ENCODE data around the gene B3GALT4.

Gene B3GALT4

GRCh38 chr6:33314943-33315792, 38.2 kb downstream of the B3GALT4 start:
- in situ Hi-C loops (cut with MboI; ENCODE audit: low sequenced_read_pairs) = no loop called here

- in situ Hi-C loops (cut with MboI; ENCODE audit: low sequenced_read_pairs) = no loop called here
Measured at GRCh38 chr6:33315793-33316602, 39.1 kb downstream of the B3GALT4 start.

DNA sequence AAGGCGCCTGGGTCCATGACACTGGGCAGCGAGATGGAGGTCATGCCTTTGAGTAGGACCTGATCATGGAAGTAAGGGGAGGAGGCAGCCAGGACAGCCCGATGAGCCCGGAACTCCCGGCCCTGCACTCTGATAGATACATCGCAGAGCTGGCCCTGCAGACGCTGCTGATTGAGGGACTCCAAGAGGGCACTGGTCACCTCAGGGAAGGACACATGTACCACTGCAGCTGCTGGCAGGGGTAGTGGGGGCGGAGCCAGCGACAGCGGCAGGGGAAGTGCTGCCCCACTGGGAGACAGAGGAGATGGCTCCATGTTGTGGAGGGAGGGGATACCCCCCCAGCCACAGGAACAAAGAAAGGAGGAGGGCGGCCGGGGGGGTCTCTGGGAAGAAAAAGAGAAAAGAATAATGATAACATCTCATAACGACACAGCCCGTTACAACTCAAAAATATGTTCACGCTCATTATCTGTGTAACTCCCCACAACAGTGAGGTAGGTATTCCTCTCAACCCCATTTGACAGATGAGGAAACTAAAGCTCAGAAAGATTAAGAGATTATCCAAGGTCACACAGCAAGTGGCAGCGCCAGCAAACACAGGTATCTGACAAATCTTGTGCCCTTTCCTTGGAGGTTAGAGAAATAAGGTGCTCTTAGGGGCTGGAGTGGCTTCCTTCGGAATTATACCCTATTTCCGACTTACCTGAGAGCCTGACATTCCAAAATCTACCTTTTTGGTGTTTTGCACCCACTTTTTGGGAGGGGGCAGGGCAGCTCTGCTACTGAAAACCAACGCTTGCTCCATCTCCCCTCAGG, 39.9 kb downstream of the B3GALT4 start:
- in situ Hi-C loops (cut with MboI; ENCODE audit: low sequenced_read_pairs) = no loop called here

GRCh38 chr6:33317419-33317668, 40.4 kb downstream of the B3GALT4 start:
- in situ Hi-C loops (cut with MboI; ENCODE audit: low sequenced_read_pairs) = no loop called here

GRCh38 chr6:33317669-33318425, 40.9 kb downstream of the B3GALT4 start, which contains the start of gene ZBTB22:
ZBTB22 (minus strand) TSS chr6:33317744; CDS start chr6:33316916, 828 bp downstream.
- in situ Hi-C loops (cut with MboI; ENCODE audit: low sequenced_read_pairs) = no loop called here

DNA sequence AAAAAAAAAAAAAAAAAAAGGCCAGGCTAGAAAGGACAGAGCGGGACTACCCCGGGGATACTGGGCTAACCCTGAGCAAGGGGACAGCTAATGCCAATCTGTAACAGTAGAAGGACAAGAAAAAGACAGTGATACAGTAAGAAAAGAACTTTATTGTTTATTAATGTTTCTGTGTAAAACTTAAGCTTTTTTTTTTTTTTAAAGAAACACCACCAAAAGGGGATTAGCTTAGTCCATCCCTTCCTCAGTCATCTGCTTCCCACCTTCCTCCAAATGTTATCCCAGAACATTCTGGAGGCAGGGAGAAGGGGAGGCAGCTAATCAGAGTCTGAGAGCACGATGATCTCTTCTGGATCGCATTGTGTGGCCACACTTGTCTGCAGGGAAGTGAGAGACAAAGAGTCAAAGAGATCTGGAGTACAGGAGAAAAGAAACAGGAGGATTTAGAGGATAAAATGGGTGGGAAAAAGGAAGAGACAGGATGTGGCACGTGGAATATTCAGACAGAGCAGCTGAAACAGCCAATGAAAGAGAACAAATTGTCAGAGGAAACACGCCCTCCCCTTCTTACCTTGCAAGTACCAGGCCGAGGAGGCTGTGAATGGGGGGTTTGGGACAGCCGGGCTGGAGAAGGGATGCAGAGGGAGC, 41.6 kb downstream of the B3GALT4 start:
- in situ Hi-C loops (cut with MboI; ENCODE audit: low sequenced_read_pairs) = no loop called here

- in situ Hi-C loops (cut with MboI; ENCODE audit: low sequenced_read_pairs) = no loop called here
Measured at GRCh38 chr6:33319939-33320314, 43.0 kb downstream of the B3GALT4 start.

GRCh38 chr6:33320315-33321181, 43.6 kb downstream of the B3GALT4 start:
- in situ Hi-C loops (cut with MboI; ENCODE audit: low sequenced_read_pairs) = no loop called here

DNA sequence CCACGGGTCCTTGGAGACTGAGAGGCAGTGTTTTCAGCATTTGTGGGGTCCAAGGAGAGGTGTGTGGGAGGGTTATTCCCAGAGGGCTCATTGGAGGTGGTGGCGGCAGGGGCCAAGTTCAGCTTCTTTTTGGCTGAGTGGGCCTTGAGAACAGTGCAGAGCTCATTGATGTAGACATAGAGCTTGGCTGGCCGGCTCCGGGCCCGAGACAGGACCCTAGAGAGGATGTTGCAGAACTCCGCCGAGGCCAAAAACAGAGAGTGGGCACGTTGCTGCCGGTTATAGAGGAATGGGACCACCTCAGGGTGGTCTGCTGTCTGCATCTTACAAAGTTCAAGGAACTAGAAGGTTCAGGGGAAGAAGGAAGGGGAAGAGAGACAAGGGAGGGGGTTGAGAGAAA, 44.3 kb downstream of the B3GALT4 start:
- in situ Hi-C loops (cut with MboI; ENCODE audit: low sequenced_read_pairs) = no loop called here

DNA sequence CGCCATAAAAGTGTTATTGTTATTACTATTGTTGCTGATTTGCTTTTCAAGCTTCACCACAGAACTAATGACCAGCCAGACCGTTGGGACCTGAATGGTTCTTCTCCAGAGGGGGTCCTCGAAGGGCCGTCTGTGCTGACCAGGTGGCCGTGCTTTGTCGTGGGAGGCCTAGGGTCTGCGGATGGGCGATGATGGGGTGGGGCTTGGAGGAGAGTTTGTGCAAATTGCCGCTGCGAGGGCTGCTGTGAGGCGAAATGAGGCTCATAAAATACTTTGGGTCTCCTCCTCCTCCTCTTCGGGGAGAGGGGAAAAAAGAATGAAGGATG, 46.7 kb downstream of the B3GALT4 start:
- in situ Hi-C loops (cut with MboI; ENCODE audit: low sequenced_read_pairs) = no loop called here

DNA sequence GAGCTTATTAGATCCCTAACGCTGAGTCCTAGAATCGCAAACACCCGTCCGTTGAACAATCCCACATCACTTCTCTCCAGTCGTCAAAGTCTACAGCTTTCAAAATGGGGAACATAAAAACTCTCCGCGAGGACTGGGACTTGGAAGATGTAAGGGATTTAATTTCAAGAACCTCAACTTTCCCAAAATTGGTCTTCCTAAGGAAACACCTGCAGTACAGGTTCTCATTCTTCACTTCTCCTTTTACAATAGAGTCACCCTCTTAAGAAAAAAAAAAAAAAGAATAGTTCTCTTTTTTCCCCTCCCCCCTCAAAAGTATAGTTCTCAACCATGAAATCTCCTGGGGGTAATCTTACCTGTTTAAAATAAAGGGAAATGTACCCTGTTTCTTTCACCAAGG, 47.2 kb downstream of the B3GALT4 start:
- in situ Hi-C loops (cut with MboI; ENCODE audit: low sequenced_read_pairs) = no loop called here

Data from HL-60/S4 treated with phorbol 12-myristate 13-acetate at 8.2 ng/mL for 4 days and 3 days (cell line).